Activated T-cell treated with anti-CD3 and anti-CD28 coated beads, Interleukin-2, amount 50 U/mL, for 72 hours (primary cell): ENCODE results near the gene XDH. TPM values are rescaled to one million over a fixed set of nuclear protein-coding genes. Genes with fewer than 3 reads are reported as not detected.

Experiments used
- ATAC-seq, 2 donors: fragments of 150-1000 bp; cut with Tn5 transposase; replicated peaks in 1 of 2; 2 replicates each; pipeline ENCODE4 v1.10.0; 2021; ENCODE audit warnings: moderate library complexity in 2 of 2, mild to moderate bottlenecking in 1 of 2
- DNase-seq, 2 donors: peaks; one replicate each; pipeline ENCODE4 v3.0.0; 2021 to 2022; ENCODE audit warnings: mixed read lengths in 1 of 2
- H3K27ac Mint-ChIP-seq: one replicate; pipeline ENCODE4 v1.8.0; 2022; ENCODE audit warnings: mild to moderate bottlenecking, moderate library complexity, mixed read lengths
- H3K27me3 Mint-ChIP-seq: one replicate; pipeline ENCODE4 v1.8.0; 2022; ENCODE audit warnings: low read depth, mixed read lengths
- H3K36me3 Mint-ChIP-seq, 2 donors: one replicate each; pipeline ENCODE4 v1.8.0; 2022; ENCODE audit warnings: mixed read lengths in 2 of 2, mild to moderate bottlenecking in 1 of 2; ENCODE audit not compliant: insufficient read depth in 2 of 2
- H3K4me1 Mint-ChIP-seq: one replicate; pipeline ENCODE4 v1.8.0; 2022; ENCODE audit warnings: low read depth, mixed read lengths
- H3K4me3 Mint-ChIP-seq, 2 donors: one replicate each; pipeline ENCODE4 v1.8.0; 2022; ENCODE audit warnings: mild to moderate bottlenecking in 2 of 2, mixed read lengths in 2 of 2, moderate library complexity in 2 of 2
- H3K9me3 Mint-ChIP-seq, 2 donors: one replicate each; pipeline ENCODE4 v1.8.0; 2022; ENCODE audit warnings: mixed read lengths in 2 of 2
- total RNA-seq, 2 donors: library from RNA; stranded (reverse); gene quantifications; one replicate each; pipeline ENCODE4 v1.2.3, GENCODE V29; 2022

Gene XDH
- total RNA-seq, 2 donors from 2014 or later = 0.07 TPM

- DNase-seq (no peak), ATAC-seq (no peak)
- Mint-ChIP-seq H3K4me1 (no peaks in the 10 kb centered on the region), H3K9me3 (no peaks in the 10 kb centered on the region), H3K27ac (no peak overlapping the region), H3K27me3 (peaks cover 26% of the 10 kb centered on the region), H3K4me3 (no peak overlapping the region), H3K36me3 (peaks cover 0 to under 1% of the 10 kb centered on the region in 2 donors)
These were observed 65.9 kb downstream of the XDH start for GRCh38 chr2:31348618-31349017.

- ATAC-seq (no peak), DNase-seq (no peak)
- no peak overlapping the region for H3K27ac Mint-ChIP-seq
- no peaks in the 10 kb centered on the region for H3K4me1 Mint-ChIP-seq
- no peaks in the 10 kb centered on the region for H3K9me3 Mint-ChIP-seq
- no peak overlapping the region for H3K4me3 Mint-ChIP-seq
- no peaks in the 10 kb centered on the region for H3K36me3 Mint-ChIP-seq
- H3K27me3 Mint-ChIP-seq = peaks cover 25% of the 10 kb centered on the region
These were observed 66.8 kb downstream of the XDH start for GRCh38 chr2:31347750-31348149.

GRCh38 chr2:31347319-31347718 lies 67.2 kb downstream of the XDH start:
- H3K27me3 Mint-ChIP-seq = peaks cover 22% of the 10 kb centered on the region
- H3K4me1 Mint-ChIP-seq = no peaks in the 10 kb centered on the region
- no peak overlapping the region for H3K4me3 Mint-ChIP-seq
- no peaks in the 10 kb centered on the region for H3K9me3 Mint-ChIP-seq
- no peak overlapping the region for H3K27ac Mint-ChIP-seq
- ATAC-seq (no peak), DNase-seq (no peak)
- no peaks in the 10 kb centered on the region for H3K36me3 Mint-ChIP-seq

- DNase-seq = no peak
- peaks cover 11% of the 10 kb centered on the region for H3K27me3 Mint-ChIP-seq
- no peak overlapping the region for H3K4me3 Mint-ChIP-seq
- no peaks in the 10 kb centered on the region for H3K9me3 Mint-ChIP-seq
- no peaks in the 10 kb centered on the region for H3K36me3 Mint-ChIP-seq
- no peaks in the 10 kb centered on the region for H3K4me1 Mint-ChIP-seq
- H3K27ac Mint-ChIP-seq = no peak overlapping the region
- ATAC-seq = no peak
These were observed 70.1 kb downstream of the XDH start for GRCh38 chr2:31344447-31344846.

GRCh38 chr2:31341351-31341750 lies 73.2 kb downstream of the XDH start:
- Mint-ChIP-seq H3K9me3 (no peaks in the 10 kb centered on the region), H3K4me1 (no peaks in the 10 kb centered on the region), H3K27me3 (peaks cover 11% of the 10 kb centered on the region), H3K4me3 (no peak overlapping the region), H3K27ac (no peak overlapping the region), H3K36me3 (no peaks in the 10 kb centered on the region)
- no peak for ATAC-seq
- DNase-seq = no peak

GRCh38 chr2:31339696-31340095 lies 74.8 kb downstream of the XDH start:
- H3K36me3 Mint-ChIP-seq = no peaks in the 10 kb centered on the region
- ATAC-seq (no peak), DNase-seq (no peak)
- no peak overlapping the region for H3K4me3 Mint-ChIP-seq
- no peaks in the 10 kb centered on the region for H3K4me1 Mint-ChIP-seq
- H3K9me3 Mint-ChIP-seq = no peaks in the 10 kb centered on the region
- H3K27ac Mint-ChIP-seq = no peak overlapping the region
- H3K27me3 Mint-ChIP-seq = peaks cover 5% of the 10 kb centered on the region

- H3K9me3 Mint-ChIP-seq = no peaks in the 10 kb centered on the region
- no peak overlapping the region for H3K27ac Mint-ChIP-seq
- H3K4me3 Mint-ChIP-seq = no peak overlapping the region
- no peaks in the 10 kb centered on the region for H3K4me1 Mint-ChIP-seq
- no peak for DNase-seq
- H3K36me3 Mint-ChIP-seq = no peaks in the 10 kb centered on the region
- no peak for ATAC-seq
- no peaks in the 10 kb centered on the region for H3K27me3 Mint-ChIP-seq
These were observed 76.7 kb downstream of the XDH start for GRCh38 chr2:31337860-31338259.

- H3K4me3 Mint-ChIP-seq = no peak overlapping the region
- ATAC-seq = no peak
- no peak overlapping the region for H3K27ac Mint-ChIP-seq
- H3K9me3 Mint-ChIP-seq = no peaks in the 10 kb centered on the region
- H3K36me3 Mint-ChIP-seq = no peaks in the 10 kb centered on the region
- no peaks in the 10 kb centered on the region for H3K27me3 Mint-ChIP-seq
- DNase-seq = no peak
- H3K4me1 Mint-ChIP-seq = no peaks in the 10 kb centered on the region
These were observed 77.3 kb downstream of the XDH start for GRCh38 chr2:31337197-31337596.

- no peaks in the 10 kb centered on the region for H3K4me1 Mint-ChIP-seq
- no peak overlapping the region for H3K27ac Mint-ChIP-seq
These were observed 78.5 kb downstream of the XDH start for GRCh38 chr2:31335921-31336585.

GRCh38 chr2:31334311-31335026 lies 80.1 kb downstream of the XDH start:
- H3K27me3 Mint-ChIP-seq = no peaks in the 10 kb centered on the region
- ATAC-seq (no peak), DNase-seq (no peak)
- H3K36me3 Mint-ChIP-seq = no peaks in the 10 kb centered on the region
- H3K27ac Mint-ChIP-seq = no peak overlapping the region
- no peak overlapping the region for H3K4me3 Mint-ChIP-seq
- no peaks in the 10 kb centered on the region for H3K9me3 Mint-ChIP-seq
- no peaks in the 10 kb centered on the region for H3K4me1 Mint-ChIP-seq

More at GRCh38 chr2:31335921-31336585, 78.5 kb downstream of the XDH start:
- Mint-ChIP-seq H3K9me3 (no peaks in the 10 kb centered on the region), H3K4me3 (no peak overlapping the region), H3K36me3 (no peaks in the 10 kb centered on the region), H3K27me3 (no peaks in the 10 kb centered on the region)
- ATAC-seq (no peak), DNase-seq (no peak)

- no peaks in the 10 kb centered on the region for H3K27me3 Mint-ChIP-seq
- H3K9me3 Mint-ChIP-seq = no peaks in the 10 kb centered on the region
- H3K4me3 Mint-ChIP-seq = no peak overlapping the region
- ATAC-seq (peak; percentile 84 to 85), DNase-seq (peak; percentile 78 to 81)
- no peaks in the 10 kb centered on the region for H3K4me1 Mint-ChIP-seq
- H3K27ac Mint-ChIP-seq = no peak overlapping the region
- no peaks in the 10 kb centered on the region for H3K36me3 Mint-ChIP-seq
These were observed 80.9 kb downstream of the XDH start for GRCh38 chr2:31333527-31334183.

- ATAC-seq (peak in 1 of 2 donors; percentile 9), DNase-seq (no peak)
- no peaks in the 10 kb centered on the region for H3K4me1 Mint-ChIP-seq
- H3K9me3 Mint-ChIP-seq = no peaks in the 10 kb centered on the region
- H3K4me3 Mint-ChIP-seq = no peak overlapping the region
- no peaks in the 10 kb centered on the region for H3K27me3 Mint-ChIP-seq
- H3K36me3 Mint-ChIP-seq = no peaks in the 10 kb centered on the region
- H3K27ac Mint-ChIP-seq = no peak overlapping the region
These were observed 81.5 kb downstream of the XDH start for GRCh38 chr2:31333046-31333445.

GRCh38 chr2:31332521-31332920 lies 82.0 kb downstream of the XDH start:
- ATAC-seq = no peak
- no peaks in the 10 kb centered on the region for H3K9me3 Mint-ChIP-seq
- H3K27me3 Mint-ChIP-seq = no peaks in the 10 kb centered on the region
- DNase-seq = no peak
- no peak overlapping the region for H3K27ac Mint-ChIP-seq
- H3K4me3 Mint-ChIP-seq = no peak overlapping the region
- H3K4me1 Mint-ChIP-seq = no peaks in the 10 kb centered on the region
- H3K36me3 Mint-ChIP-seq = no peaks in the 10 kb centered on the region
